NCI-H510A treated with DMSO at 0.1 percent for 48 hours (cell line): ENCODE results near the gene PPIC.
A peak's percentile ranks its signal among the peaks of the same experiment; 100 is the strongest.

Source experiments
- DNase-seq: peaks from one replicate; lab custom pipeline; 2025; lab: John Stamatoyannopoulos, UW

The PPIC gene

DNA sequence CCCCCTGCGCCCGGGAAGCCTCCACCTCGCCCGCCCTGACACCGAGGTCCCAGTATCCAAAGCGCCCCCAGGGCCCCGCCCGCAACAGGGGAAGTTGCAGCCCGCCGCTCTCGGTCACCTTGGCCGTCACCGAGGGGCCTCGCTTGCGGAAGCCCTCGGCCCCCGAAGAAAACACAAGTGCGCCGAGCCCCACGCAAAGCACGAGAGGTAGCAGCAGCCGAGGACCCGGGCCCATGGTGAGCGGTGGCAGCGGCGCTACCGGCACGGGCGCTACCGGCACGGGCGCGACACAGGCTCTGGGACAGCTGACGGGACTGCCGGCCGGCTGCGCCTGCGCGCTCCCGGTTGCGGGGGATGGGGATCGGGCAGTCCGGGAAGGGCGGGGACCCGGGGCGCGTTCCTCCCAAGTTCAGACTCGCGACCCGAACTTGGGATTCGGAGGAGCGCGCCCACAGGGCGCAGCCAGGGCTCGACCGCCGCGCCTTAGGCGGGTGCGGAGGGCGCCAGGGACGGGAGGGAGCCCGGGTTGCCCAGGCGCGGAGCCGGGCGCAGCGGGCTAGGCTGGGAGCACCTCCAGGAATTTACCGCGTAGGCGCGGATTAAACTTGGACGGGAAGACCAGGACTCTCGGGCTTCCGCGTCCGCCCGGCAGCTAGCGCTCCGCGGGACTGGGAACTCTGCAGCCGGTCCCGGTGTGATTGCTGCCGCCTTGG is at the start of gene PPIC:
TSS of gene PPIC (minus strand) at position 335 of the 713 bp plus-strand sequence. CDS start at position 235, 100 bp downstream.
- DNase-seq = peak; percentile 24

DNA sequence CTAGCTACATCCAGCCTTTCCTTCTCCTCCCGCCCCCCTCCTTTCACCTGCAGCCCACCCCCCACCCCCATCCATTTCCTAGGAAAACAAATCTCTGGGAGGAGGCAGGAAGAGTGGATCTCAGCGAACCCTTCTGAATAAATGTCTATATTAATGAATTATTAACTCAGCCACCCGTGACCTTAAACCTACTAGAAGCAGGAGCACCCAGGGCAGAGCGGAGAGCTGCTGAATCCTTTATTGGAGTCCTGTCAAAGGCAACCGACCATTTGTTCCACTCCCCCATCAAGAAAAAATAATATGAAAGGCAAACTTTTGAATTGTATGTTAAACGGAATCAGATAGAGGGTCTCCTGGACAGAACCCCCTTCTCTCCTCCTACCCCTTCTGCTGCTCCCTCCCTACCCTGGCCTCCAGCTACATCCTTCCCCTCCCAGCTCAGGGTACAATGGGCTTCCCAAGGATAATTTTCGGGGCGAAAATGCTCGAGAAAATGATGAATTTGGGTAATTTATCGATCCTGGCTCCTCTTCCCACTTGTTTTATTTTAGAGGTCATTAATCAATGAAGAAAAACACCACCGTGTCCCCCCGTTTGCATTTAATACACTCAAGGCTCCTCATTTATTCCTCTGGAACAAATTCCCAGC is 49.2 kb upstream of the PPIC start:
- DNase-seq = no peak

DNA sequence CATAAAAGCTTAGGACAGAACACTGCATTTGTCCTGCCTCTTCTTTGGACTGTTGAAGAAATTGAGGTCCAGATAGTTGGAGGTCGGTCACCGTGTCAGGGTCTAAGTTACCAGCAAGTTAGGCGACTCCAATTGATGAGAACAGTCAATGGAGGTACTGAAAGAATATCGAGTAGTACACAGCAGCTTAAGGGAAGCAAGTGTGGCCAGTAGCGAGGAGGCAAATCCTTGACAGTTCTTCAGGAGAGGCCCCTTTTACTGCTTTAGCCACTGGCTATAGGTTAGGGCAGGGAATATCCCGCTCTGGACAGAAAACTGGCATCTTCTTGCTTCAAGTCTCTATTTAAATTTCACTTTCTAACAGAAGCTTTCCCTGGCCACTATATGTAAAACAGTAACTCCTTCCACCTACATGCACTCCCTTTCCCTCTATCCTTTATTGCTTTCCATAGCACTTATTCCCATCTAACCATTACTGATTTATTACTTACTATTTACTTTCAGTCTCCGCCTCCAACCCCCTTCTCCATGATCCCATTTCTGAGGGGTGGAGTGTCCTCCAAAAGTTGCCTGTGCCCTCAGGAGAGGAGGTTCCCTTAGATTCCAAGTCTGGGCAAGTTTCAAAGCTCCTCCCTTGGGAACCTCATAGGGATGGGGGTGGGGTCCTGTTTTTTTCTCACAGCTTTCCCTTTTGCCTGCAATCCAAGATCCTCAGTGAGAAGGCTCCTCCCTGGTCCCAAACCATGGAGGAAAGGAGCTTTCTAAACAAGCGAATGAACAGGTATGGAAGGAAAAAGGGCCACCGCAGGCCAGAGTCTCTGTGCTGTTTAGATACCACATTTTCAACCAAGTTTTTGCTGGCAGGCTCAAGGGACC is 48.4 kb upstream of the PPIC start:
- DNase-seq = no peak

DNA sequence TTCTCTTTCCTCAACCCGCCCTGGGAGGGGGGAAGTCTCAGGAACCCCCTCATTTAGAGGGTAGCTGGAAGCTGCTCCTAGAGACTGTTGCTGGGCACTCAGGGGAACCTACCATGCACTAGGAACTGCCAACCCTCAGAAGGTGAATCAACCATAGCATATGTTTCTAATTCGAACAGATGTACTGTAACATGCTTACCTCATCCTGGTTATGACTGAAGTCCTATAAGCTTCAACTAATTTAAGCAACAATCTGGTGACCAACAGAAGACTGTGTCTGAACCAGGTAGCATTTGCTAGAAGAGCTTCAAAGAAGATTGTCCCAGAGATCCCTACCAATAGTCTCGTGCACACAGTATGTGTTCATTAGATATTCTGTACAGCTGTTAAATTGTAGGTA is 46.8 kb upstream of the PPIC start:
- DNase-seq = no peak

DNA sequence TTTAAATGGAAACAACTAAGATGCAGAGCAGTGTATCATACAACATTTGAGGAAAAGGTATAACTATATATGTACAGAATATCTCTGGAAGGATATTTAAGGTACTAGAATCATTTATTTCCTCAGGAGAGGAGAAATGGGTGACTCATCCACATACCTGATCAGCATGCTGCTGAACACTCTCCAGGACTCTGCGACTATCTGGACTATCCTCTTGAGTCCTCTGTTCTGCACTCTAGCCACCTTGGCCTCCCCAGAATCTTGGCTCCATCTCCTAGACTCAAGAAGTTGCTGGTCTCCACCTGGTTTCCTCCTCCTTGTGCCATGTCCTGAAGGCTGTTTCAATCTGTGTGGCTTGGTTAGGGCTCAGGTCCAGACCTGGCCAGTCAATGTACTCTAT is 43.7 kb upstream of the PPIC start:
- DNase-seq = no peak

DNA sequence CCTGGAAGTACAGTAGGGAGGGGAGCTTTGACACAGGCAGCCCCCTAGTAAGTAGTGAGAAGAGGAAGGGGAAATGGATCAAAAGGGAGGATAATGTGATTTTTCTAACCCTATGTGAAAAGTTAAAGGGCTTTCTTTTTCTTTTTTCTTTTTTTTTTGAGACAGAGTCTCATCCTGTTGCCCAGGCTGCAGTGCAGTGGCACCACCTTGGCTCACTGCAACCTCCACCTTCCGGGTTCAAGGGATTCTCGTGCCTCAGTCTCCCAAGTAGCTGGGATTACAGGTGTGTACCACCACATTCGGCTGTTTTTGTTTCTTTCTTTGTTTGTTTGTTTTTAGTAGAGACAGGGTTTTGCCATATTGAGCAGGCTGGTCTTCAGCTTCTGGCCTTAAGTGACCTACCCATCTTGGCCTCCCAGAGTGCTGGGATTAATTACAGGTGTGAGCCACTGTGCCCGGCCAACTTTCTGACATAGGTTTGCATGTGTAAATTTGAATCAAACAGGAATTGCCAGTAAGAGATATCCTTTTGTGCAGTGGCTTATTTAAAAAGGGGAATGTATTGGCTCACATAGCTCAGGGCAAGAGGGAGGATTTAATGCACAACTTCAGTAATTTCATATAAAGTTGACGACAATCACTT is 39.1 kb upstream of the PPIC start:
- DNase-seq = no peak

DNA sequence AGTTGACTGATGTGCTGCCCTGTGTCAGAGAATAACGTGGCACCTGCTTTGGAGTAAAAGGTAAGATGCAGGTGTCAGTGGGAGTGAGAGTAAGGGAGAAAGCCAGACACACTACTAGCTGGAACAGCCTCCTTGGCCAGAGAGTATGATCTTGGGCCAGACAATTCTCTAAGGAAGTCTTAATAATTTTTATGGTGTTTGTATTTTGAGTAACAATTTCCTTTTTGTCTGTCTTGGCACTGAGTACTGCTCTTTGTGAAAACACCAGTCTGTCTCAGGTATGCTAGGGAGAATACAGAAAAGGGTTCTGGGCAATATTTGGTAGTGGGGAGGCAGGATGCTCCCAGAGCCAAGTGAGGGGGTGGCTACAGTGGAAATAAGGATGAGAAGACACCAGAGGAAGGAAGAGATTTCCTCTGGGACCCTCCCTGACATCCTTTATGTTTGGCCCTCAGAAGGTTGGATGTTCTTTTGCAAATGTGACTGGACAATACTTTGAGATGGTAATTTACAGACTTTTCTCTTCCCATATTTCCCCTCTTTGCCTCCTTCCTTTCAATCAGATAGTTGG is 31.9 kb upstream of the PPIC start:
- DNase-seq = no peak

DNA sequence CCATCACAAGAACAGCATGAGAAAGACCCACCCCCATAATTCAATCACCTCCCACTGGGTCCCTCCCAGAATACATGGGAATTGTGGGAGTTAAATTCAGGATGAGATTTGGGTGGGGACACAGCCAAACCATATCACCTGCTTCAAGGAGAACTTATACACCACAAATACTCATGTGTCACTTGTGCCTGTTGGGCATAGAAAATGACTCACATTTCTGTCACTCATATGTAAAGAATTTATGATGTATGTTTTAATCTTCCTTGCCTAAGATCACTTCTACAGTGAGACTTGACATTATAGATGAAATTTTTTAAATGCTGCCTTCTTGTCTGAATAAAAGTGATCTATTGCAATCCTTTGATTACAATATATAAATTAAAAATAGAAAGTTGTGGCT is 29.5 kb upstream of the PPIC start:
- no peak for DNase-seq

DNA sequence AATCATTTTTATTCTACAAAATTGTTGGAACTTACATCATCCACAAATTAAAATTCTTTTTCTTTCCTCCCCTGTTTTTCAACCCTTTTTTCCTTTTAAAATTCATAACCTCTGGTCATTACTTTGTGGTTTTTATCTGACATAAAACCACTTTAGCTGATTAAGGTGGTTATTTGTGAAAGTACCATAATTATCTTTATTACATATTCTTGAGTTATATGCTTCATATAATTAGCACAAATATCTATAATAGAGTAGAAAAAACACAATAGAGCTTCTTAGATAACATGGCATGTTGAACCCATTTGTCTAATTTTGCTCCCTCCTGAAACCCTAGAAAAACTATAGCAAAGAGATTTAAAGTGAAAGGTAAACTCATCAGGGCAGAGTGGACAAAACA is 22.9 kb upstream of the PPIC start:
- DNase-seq = no peak

DNA sequence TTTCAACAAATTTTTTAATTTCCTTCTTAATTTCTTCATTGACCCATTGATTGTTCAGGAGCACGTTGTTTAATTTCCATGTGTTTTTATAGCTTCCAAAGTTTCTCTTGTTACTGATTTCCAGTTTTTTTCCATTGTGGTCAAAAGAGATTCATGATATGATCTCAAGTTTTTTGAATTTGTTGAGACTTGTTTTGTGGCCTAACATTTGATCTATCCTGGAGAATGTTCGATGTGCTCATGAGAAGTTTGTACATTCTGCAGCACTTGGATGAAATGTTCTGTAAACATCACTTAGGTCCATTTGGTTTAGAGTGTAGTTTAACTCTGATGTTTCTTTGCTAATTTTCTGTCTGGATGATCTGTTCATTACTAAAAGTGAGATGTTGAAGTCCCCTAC is 14.7 kb upstream of the PPIC start:
- DNase-seq = no peak

DNA sequence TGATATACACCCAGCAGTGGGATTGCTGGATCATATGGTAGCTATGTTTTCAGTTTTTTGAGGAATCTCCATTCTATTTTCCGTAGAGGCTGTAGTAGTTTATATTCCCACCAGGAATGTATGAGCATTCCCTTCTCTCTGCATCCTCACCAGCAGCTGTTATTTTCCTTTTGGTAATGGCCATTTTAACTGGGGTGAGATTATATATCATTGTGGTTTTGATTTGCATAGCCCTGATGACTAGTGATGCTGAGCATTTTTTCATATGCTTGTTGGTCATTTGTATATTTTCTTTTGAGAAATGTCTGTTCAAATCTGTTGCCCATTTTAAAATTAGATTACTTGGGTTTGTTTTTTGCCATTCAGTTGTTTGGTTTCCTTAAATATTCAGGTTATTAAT is 11.2 kb upstream of the PPIC start:
- DNase-seq = no peak

DNA sequence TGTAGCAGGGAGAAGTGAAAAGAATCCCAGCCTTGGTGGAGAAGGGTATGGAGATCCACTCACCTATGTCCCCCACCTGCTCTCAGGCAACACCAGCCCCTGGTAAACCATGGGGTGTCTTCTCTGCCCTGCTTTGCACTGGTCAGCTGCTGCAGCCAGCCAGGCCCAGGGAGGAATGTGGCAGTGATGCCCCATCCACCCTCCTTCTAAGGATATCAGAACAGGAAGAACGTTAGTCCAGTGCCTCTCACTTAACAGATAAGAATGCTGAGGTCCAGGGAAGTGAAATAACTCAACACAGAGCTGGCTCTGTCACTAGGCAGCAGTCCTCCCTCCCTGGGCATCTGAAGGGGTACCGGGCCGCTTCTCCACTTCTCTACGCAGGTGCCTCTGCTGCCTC is 9.7 kb upstream of the PPIC start:
- no peak for DNase-seq

DNA sequence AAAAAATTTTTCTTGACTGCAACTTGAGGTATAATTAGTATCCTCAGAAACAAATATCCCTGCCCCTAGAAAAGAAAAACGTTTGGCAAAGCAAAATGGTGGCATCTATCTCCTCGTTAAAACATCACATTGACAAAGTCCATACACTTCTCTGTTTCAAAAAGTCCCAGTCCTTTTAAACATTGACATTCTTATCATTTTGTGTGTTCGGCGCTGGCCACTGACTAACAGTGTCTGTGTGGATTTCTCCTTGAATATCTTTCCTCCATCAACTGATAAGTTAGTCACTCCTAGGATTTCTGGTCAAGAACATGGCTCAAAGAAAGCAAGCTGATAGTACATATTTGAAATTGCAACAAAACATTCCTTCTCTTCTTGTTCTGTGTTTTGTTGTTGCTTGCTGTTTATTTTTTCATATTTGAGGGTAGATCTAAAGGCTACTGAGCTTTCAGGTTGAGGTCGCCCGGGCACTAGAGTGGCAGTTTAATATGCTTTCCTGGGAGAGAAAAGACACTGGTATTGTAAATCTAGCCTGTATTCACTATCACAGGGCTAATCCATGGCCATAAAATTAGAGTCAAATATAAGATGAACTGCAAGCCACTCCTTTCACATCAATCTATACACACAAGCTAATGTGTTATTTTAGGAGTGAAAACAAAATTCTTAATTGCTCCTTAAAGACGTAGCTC is 8.5 kb upstream of the PPIC start:
- DNase-seq = no peak

DNA sequence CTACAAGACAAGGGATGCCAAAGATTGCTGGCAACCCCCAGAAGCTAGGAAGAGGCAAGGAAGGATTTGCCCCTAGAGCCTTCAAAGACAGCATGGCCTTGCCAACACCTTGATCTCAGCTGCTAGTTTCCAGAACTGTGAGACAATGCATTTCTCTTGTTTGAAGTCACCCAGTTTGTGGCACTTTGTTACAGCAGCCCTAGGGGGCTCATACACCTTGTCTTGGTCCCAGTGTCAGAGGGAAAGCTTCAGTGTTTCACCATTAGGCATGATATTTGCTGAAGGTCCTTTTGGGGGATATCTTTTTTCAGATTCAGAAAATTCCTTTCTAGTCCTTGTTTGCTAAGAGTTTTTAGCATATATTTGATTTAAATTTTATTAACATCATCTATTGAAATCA is 3.1 kb upstream of the PPIC start:
- DNase-seq = no peak

DNA sequence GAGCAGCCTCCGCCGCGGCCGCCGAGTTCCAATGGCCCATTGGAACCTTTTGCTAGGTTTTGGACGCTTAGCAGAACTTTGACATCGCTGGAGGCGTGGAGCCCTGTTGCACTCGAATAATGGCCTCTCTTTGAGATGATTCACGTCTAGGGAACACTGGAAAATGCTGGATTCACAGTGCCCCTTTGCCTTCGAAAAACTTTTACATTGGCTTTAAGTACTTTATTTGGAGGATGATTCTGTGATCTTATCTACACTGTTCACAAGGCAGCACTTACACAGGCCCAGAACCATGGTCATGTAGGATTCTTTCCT is 536 bp upstream of the PPIC start:
- DNase-seq = no peak

DNA sequence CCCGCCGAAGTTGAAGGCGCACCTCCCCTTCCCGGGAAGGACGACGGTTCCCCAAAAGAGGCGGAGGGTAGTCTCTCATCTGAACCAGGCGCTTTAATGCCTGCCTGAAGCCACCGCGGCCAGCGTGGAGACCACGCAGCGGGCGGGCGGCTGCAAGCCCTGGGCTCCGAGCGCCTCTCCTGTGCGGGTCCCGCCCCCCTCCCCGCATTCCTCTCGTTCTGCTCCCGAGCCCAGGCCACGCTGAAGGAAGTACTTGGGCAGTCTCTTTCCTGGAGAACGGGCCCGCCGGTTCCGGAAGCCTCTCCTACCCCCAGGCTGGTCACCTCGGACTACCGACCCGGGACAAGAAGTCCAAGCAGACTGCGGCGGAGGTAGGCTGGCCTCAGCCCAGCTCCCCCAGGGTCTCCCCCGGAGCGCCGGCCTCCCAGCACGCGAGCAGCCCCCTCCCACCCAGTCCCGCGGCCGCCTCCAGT is 571 bp downstream of the PPIC start:
- DNase-seq = peak; percentile 22

DNA sequence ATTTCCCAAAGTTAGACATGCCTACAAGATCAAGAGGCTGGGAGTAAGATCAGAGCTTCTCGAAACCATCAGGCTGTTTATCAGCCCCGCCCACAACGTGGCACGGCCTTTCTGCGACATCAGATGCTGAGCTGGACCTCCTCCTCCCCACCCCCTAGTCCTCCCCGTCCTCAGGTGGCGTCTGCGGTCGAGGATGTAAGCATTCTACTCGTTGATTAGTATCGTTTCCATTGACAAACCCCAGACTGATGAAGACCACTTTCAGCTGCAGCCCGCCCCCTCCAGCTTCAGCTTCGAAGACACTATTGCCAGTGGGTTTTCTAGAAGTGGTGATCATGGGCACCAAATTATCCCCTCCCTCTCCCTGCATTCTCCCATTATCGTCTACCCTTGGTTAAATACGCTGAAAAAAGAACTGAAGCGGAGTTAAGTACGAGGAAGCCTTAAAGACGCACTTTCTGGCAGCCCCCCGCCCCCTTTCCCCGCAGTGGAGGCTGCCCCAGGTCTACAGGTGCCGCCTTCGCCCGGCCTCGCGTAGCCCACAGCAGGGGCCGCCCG is 1.1 kb downstream of the PPIC start:
- DNase-seq = peak; percentile 39

DNA sequence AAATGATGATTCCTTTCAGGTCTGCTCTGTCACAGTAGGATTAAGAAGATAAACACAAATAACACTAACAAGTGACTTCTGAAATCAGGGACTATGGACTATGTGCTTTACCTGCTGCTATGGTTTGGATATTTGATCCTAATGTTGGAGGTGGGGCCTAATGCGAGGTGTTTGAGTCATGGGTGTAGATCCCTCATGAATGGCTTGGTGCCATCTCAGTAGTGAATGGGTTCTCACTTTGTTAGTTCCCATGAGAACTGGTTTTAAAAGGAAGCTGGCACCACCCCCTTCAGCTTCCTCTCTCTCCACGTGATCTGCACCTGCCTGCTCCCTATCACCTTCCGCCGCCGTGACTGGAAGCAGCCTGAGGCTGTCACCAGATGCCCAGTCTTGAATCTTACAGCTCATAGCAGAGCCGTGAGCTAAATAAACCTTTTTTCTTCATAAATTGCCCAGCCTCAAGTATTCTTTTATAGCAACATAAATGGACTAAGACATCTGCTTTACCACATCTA is 3.3 kb downstream of the PPIC start:
- DNase-seq = no peak

DNA sequence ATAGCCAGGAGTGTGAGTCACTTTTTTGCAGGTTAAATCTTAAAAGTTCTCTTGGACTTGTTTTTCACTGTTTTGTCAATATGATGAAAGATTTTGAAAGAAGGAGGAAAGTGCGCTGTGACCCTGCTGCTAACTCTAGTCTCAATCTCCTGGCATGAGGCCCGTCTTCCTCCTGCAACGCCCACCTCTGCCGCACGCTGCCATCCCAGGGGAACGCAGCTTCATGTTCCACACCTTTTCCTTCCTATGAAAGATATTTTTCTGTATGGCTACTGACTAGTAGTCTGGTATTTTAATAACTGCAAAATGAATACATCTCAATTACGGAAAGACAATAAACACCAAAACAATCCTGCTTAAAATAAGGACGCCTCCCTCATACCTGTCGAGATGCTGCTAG is 8.3 kb downstream of the PPIC start:
- no peak for DNase-seq

DNA sequence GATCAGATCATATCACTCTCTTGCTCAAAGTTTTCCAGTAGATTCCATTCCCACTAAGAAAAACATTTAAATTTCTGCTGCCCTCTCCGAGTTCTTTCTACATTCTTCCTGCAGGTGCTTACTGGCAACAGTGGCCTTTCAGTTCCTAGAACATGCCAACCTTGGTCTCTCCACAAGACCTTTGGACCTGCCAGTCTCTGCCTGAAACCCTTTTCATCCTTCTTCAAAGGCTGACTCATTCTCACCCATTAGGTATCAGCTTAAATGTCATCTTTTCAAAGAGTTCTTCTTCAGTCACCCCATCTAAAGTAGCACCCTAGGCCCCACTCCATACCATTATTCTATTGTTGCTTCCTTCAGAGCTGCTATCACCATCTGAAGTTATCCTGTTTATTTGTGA is 21.8 kb downstream of the PPIC start:
- DNase-seq = no peak

DNA sequence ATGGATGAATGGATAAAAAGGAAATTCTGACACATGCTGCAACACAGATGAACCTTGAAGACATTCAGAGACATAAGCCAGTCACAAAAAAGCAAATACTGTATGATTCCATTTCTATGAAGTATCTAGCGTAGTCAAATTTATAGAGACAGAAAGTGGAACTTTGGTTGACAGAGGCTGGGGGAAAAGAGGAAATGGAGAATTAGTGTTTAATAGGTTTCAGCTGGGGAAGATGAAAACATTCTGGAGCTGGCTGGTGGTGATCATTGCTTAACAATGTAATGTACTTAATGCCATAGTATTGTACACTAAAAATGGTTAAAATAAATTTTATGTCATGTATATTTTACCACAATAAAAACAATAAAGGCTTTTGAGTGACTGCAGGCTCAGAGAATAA is 24.2 kb downstream of the PPIC start:
- no peak for DNase-seq
